HepG2 (cell line): Measurements from ENCODE around the gene TRAPPC4. TPM values are rescaled to one million over a fixed set of nuclear protein-coding genes. Genes with fewer than 3 reads are reported as not detected.

Experiments used
- ELF3 ChIP-seq: IDR thresholded peaks from 2 replicates; pipeline ENCODE4 v1.6.1; 2016; ENCODE audit warnings: missing genetic modification reagents, missing compliant biosample characterization
- GATAD1 ChIP-seq: IDR thresholded peaks from 2 replicates; pipeline ENCODE4 v1.6.1; 2016; ENCODE audit warnings: missing genetic modification reagents, missing compliant biosample characterization
- KLF12 ChIP-seq: sonication (generic); formaldehyde crosslinking; IDR thresholded peaks from 2 replicates; pipeline ENCODE4 v1.4.0; 2020; ENCODE audit warnings: missing genetic modification reagents, borderline replicate concordance
- NR2F2 ChIP-seq: IDR thresholded peaks from 2 replicates; pipeline ENCODE4 v1.6.1; 2012; ENCODE audit warnings: low read depth, inconsistent platforms, borderline replicate concordance
- POLR2AphosphoS2 ChIP-seq: IDR thresholded peaks from 2 replicates; pipeline ENCODE4 v1.6.1; 2011; ENCODE audit warnings: low read depth, low read length, improper control_type of control experiment
- RBFOX2 ChIP-seq: fragments of 200-400 bp; formaldehyde crosslinking; IDR thresholded peaks from 2 replicates; pipeline ENCODE4 v1.6.1; 2017; ENCODE audit warnings: low read depth, mild to moderate bottlenecking, low read length
- SKI ChIP-seq: fragments of 450-650 bp; IDR thresholded peaks from one replicate; pipeline ENCODE4 v1.6.1; 2018; ENCODE audit warnings: mild to moderate bottlenecking; ENCODE audit not compliant: partially characterized antibody
- SMARCC2 ChIP-seq: fragments of 450-650 bp; IDR thresholded peaks from 2 replicates; pipeline ENCODE4 v1.6.1; 2017; ENCODE audit warnings: antibody characterized with exemption, mild to moderate bottlenecking
- U2AF1 ChIP-seq: fragments of 200-400 bp; formaldehyde crosslinking; optimal IDR thresholded peaks from 2 replicates; pipeline ENCODE3; 2017; ENCODE audit warnings: mild to moderate bottlenecking, low read depth, low read length
- ZBTB42 ChIP-seq: sonication (generic); formaldehyde crosslinking; IDR thresholded peaks from 2 replicates; pipeline ENCODE4 v1.5.0; 2020; ENCODE audit warnings: mild to moderate bottlenecking, missing genetic modification reagents
- ZNF121 ChIP-seq: sonication (generic); formaldehyde crosslinking; IDR thresholded peaks from 2 replicates; pipeline ENCODE4 v1.5.0; 2020; ENCODE audit warnings: mild to moderate bottlenecking, missing genetic modification reagents
- ZNF333 ChIP-seq: sonication (generic); formaldehyde crosslinking; IDR thresholded peaks from 2 replicates; pipeline ENCODE4 v1.4.0; 2020; ENCODE audit warnings: mild to moderate bottlenecking, missing genetic modification reagents, borderline replicate concordance
- ZNF441 ChIP-seq: sonication (generic); formaldehyde crosslinking; IDR thresholded peaks from 2 replicates; pipeline ENCODE4 v1.7.0; 2021; ENCODE audit warnings: missing genetic modification reagents, borderline replicate concordance
- polyA plus RNA-seq, 8 experiments: library from polyadenylated mRNA; depleted of rRNA in 3 of 8; stranded (reverse) in 7 of 8; unstranded in 1 of 8; fragments of >200 nt; fragmentation: Illumina TruSeq in 4 of 8; extraction: Trizol in 4 of 8; gene quantifications; 2 replicates each; pipeline versions ENCODE4 v1.2.1 to v1.2.3, GENCODE V29; 2011 to 2016; ENCODE audit warnings: low read depth in 4 of 8, missing spikeins in 1 of 8, mixed read lengths in 1 of 8; ENCODE audit not compliant: insufficient read depth in 1 of 8
- total RNA-seq, 5 experiments: library from RNA; depleted of rRNA; stranded (reverse); fragments of >200 nt; fragmentation: Illumina TruSeq; extraction: Trizol; gene quantifications; 2 replicates each; pipeline ENCODE4 v1.2.3, GENCODE V29; 2016; ENCODE audit warnings: low read depth in 1 of 5
- TF ChIP-seq, protein P1 (sequence below): sonication (generic); formaldehyde crosslinking; IDR thresholded peaks from 2 replicates; pipeline ENCODE4 v1.8.0; 2022; ENCODE audit warnings: missing genetic modification reagents, low read depth, mild to moderate bottlenecking, borderline replicate concordance
- TF ChIP-seq, protein P2 (sequence below): IDR thresholded peaks from 2 replicates; pipeline ENCODE4 v1.6.1; 2016; ENCODE audit warnings: mild to moderate bottlenecking
- TF ChIP-seq, protein P3 (sequence below): sonication (generic); formaldehyde crosslinking; IDR thresholded peaks from 2 replicates; pipeline ENCODE4 v1.5.0; 2020; ENCODE audit warnings: missing genetic modification reagents
- TF ChIP-seq, protein P4 (sequence below): sonication (generic); formaldehyde crosslinking; IDR thresholded peaks from 2 replicates; pipeline ENCODE4 v1.5.0; 2020; ENCODE audit warnings: mild to moderate bottlenecking, missing genetic modification reagents
- TF ChIP-seq, protein P5 (sequence below): sonication (generic); formaldehyde crosslinking; IDR thresholded peaks from 2 replicates; pipeline ENCODE4 v1.4.0; 2020; ENCODE audit warnings: missing genetic modification reagents

TRAPPC4 gene
- total and polyA plus RNA-seq, 2 of the 13 experiments (the other 11 are each of a cell fraction or from before 2014, with no cell fraction given): 97.4 to 140 TPM

GRCh38 chr11:118997627-118998387, 20.8 kb upstream of the TRAPPC4 start, which contains the start of gene CENATAC (continued):
- TF ChIP-seq, protein P1, sequence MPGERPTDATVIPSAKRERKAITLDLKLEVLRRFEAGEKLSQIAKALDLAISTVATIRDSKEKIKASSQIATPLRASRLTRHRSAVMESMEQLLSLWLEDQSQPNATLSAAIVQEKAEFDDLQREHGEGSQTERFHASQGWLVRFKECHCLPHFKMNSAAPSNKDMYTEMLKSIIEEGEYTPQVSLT (CRISPR knock-in tag): 0 out of 2 replicates have a peak, but pooled peaks have one; percentile 14
- TF ChIP-seq, protein P2, sequence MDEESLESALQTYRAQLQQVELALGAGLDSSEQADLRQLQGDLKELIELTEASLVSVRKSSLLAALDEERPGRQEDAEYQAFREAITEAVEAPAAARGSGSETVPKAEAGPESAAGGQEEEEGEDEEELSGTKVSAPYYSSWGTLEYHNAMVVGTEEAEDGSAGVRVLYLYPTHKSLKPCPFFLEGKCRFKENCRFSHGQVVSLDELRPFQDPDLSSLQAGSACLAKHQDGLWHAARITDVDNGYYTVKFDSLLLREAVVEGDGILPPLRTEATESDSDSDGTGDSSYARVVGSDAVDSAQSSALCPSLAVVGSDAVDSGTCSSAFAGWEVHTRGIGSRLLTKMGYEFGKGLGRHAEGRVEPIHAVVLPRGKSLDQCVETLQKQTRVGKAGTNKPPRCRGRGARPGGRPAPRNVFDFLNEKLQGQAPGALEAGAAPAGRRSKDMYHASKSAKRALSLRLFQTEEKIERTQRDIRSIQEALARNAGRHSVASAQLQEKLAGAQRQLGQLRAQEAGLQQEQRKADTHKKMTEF (CRISPR knock-in tag): peak; percentile 90; the same call in 1 of the 2 replicates
- no peak for TF ChIP-seq NR2F2
- no peak for TF ChIP-seq ELF3 (CRISPR knock-in tag)
- TF ChIP-seq, protein P3, sequence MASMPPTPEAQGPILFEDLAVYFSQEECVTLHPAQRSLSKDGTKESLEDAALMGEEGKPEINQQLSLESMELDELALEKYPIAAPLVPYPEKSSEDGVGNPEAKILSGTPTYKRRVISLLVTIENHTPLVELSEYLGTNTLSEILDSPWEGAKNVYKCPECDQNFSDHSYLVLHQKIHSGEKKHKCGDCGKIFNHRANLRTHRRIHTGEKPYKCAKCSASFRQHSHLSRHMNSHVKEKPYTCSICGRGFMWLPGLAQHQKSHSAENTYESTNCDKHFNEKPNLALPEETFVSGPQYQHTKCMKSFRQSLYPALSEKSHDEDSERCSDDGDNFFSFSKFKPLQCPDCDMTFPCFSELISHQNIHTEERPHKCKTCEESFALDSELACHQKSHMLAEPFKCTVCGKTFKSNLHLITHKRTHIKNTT (CRISPR knock-in tag): no peak
- TF ChIP-seq, protein P4, sequence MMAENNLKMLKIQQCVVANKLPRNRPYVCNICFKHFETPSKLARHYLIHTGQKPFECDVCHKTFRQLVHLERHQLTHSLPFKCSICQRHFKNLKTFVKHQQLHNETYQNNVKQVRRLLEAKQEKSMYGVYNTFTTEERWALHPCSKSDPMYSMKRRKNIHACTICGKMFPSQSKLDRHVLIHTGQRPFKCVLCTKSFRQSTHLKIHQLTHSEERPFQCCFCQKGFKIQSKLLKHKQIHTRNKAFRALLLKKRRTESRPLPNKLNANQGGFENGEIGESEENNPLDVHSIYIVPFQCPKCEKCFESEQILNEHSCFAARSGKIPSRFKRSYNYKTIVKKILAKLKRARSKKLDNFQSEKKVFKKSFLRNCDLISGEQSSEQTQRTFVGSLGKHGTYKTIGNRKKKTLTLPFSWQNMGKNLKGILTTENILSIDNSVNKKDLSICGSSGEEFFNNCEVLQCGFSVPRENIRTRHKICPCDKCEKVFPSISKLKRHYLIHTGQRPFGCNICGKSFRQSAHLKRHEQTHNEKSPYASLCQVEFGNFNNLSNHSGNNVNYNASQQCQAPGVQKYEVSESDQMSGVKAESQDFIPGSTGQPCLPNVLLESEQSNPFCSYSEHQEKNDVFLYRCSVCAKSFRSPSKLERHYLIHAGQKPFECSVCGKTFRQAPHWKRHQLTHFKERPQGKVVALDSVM: peak; percentile 47; the same call in 1 of the 2 replicates
- TF ChIP-seq RBFOX2: peak; percentile 88
- TF ChIP-seq POLR2AphosphoS2: no peak
- TF ChIP-seq SKI: no peak
- no peak for TF ChIP-seq ZNF333 (CRISPR knock-in tag)
- TF ChIP-seq KLF12 (CRISPR knock-in tag): 0 out of 2 replicates have a peak, but pooled peaks have one; percentile 27
- TF ChIP-seq U2AF1: no peak
- TF ChIP-seq ZBTB42: peak; percentile 62; the same call in 1 of the 2 replicates
- peak; percentile 86 for TF ChIP-seq GATAD1 (CRISPR knock-in tag)
- peak; percentile 80 for TF ChIP-seq ZNF121 (CRISPR knock-in tag)
- TF ChIP-seq, protein P5, sequence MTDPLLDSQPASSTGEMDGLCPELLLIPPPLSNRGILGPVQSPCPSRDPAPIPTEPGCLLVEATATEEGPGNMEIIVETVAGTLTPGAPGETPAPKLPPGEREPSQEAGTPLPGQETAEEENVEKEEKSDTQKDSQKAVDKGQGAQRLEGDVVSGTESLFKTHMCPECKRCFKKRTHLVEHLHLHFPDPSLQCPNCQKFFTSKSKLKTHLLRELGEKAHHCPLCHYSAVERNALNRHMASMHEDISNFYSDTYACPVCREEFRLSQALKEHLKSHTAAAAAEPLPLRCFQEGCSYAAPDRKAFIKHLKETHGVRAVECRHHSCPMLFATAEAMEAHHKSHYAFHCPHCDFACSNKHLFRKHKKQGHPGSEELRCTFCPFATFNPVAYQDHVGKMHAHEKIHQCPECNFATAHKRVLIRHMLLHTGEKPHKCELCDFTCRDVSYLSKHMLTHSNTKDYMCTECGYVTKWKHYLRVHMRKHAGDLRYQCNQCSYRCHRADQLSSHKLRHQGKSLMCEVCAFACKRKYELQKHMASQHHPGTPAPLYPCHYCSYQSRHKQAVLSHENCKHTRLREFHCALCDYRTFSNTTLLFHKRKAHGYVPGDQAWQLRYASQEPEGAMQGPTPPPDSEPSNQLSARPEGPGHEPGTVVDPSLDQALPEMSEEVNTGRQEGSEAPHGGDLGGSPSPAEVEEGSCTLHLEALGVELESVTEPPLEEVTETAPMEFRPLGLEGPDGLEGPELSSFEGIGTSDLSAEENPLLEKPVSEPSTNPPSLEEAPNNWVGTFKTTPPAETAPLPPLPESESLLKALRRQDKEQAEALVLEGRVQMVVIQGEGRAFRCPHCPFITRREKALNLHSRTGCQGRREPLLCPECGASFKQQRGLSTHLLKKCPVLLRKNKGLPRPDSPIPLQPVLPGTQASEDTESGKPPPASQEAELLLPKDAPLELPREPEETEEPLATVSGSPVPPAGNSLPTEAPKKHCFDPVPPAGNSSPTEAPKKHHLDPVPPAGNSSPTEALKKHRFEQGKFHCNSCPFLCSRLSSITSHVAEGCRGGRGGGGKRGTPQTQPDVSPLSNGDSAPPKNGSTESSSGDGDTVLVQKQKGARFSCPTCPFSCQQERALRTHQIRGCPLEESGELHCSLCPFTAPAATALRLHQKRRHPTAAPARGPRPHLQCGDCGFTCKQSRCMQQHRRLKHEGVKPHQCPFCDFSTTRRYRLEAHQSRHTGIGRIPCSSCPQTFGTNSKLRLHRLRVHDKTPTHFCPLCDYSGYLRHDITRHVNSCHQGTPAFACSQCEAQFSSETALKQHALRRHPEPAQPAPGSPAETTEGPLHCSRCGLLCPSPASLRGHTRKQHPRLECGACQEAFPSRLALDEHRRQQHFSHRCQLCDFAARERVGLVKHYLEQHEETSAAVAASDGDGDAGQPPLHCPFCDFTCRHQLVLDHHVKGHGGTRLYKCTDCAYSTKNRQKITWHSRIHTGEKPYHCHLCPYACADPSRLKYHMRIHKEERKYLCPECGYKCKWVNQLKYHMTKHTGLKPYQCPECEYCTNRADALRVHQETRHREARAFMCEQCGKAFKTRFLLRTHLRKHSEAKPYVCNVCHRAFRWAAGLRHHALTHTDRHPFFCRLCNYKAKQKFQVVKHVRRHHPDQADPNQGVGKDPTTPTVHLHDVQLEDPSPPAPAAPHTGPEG (CRISPR knock-in tag): 0 out of 2 replicates have a peak, but pooled peaks have one; percentile 11
- TF ChIP-seq ZNF441 (CRISPR knock-in tag): peak; percentile 43; the same call in 1 of the 2 replicates
- TF ChIP-seq SMARCC2: no peak
